ENCODE measurements around the gene GGCT.
"Not testable (repeated sequence)": the region's sequence is repeated elsewhere in the genome, so short reads cannot be mapped to it uniquely, and the experiment has no call there.

GGCT gene

GRCh38 chr7:30519122-30519521 lies 14.5 kb upstream of the GGCT start:
- Histone ChIP-seq H3K36me3 (ENCODE audit: control insufficient read depth, insufficient read depth, low read length) (no peaks in the 10 kb centered on the region), H3K4me3 (ENCODE audit: low read length) (no peak overlapping the region), H3K9me3 (ENCODE audit: control insufficient read depth, insufficient read depth, low read length) (no peaks in the 10 kb centered on the region), H3K27me3 (ENCODE audit: control insufficient read depth, insufficient read depth, low read length) (no peaks in the 10 kb centered on the region), H3K27ac (ENCODE audit: low read length) (no peak overlapping the region), H3K4me1 (ENCODE audit: control insufficient read depth, insufficient read depth, low read length) (no peaks in the 10 kb centered on the region)
- no peak for DNase-seq (ENCODE audit: low read depth, low spot score)
- no CpG with 5 or more reads among the region's 3 CpGs for WGBS (ENCODE audit: insufficient coverage, insufficient read length)

- Histone ChIP-seq H3K4me1 (ENCODE audit: control insufficient read depth, insufficient read depth, low read length) (no peaks in the 10 kb centered on the region), H3K4me3 (ENCODE audit: low read length) (no peak overlapping the region), H3K9me3 (ENCODE audit: control insufficient read depth, insufficient read depth, low read length) (no peaks in the 10 kb centered on the region), H3K27me3 (ENCODE audit: control insufficient read depth, insufficient read depth, low read length) (no peaks in the 10 kb centered on the region; the same call in 1 of the 2 replicates), H3K27ac (ENCODE audit: low read length) (no peak overlapping the region), H3K36me3 (ENCODE audit: control insufficient read depth, insufficient read depth, low read length) (no peaks in the 10 kb centered on the region)
- DNase-seq (ENCODE audit: low read depth, low spot score): no peak
- WGBS (ENCODE audit: insufficient coverage, insufficient read length): no CpG with 5 or more reads among the region's 2 CpGs
Observed at GRCh38 chr7:30515761-30516160, 11.1 kb upstream of the GGCT start.

GRCh38 chr7:30514776-30515175 lies 10.1 kb upstream of the GGCT start:
- no CpG with 5 or more reads among the region's 1 CpG for WGBS (ENCODE audit: insufficient coverage, insufficient read length)
- H3K4me3 ChIP-seq (ENCODE audit: low read length): no peak overlapping the region
- DNase-seq (ENCODE audit: low read depth, low spot score): no peak
- H3K27me3 ChIP-seq (ENCODE audit: control insufficient read depth, insufficient read depth, low read length): no peaks in the 10 kb centered on the region; the same call in 1 of the 2 replicates
- H3K4me1 ChIP-seq (ENCODE audit: control insufficient read depth, insufficient read depth, low read length): no peaks in the 10 kb centered on the region
- H3K9me3 ChIP-seq (ENCODE audit: control insufficient read depth, insufficient read depth, low read length): no peaks in the 10 kb centered on the region
- no peaks in the 10 kb centered on the region for H3K36me3 ChIP-seq (ENCODE audit: control insufficient read depth, insufficient read depth, low read length)
- no peak overlapping the region for H3K27ac ChIP-seq (ENCODE audit: low read length)

- Histone ChIP-seq H3K4me1 (ENCODE audit: control insufficient read depth, insufficient read depth, low read length) (no peaks in the 10 kb centered on the region), H3K9me3 (ENCODE audit: control insufficient read depth, insufficient read depth, low read length) (no peaks in the 10 kb centered on the region), H3K27ac (ENCODE audit: low read length) (no peak overlapping the region), H3K36me3 (ENCODE audit: control insufficient read depth, insufficient read depth, low read length) (no peaks in the 10 kb centered on the region), H3K4me3 (ENCODE audit: low read length) (no peak overlapping the region), H3K27me3 (ENCODE audit: control insufficient read depth, insufficient read depth, low read length) (no peaks in the 10 kb centered on the region; the same call in 1 of the 2 replicates)
- WGBS (ENCODE audit: insufficient coverage, insufficient read length): no CpG with 5 or more reads among the region's 3 CpGs
- DNase-seq (ENCODE audit: low read depth, low spot score): no peak
Observed at GRCh38 chr7:30514177-30514576, 9.5 kb upstream of the GGCT start.

GRCh38 chr7:30513762-30514161 lies 9.1 kb upstream of the GGCT start:
- no peak overlapping the region for H3K27ac ChIP-seq (ENCODE audit: low read length)
- H3K9me3 ChIP-seq (ENCODE audit: control insufficient read depth, insufficient read depth, low read length): no peaks in the 10 kb centered on the region
- no CpG with 5 or more reads among the region's 2 CpGs for WGBS (ENCODE audit: insufficient coverage, insufficient read length)
- H3K27me3 ChIP-seq (ENCODE audit: control insufficient read depth, insufficient read depth, low read length): no peaks in the 10 kb centered on the region; the same call in 1 of the 2 replicates
- no peak for DNase-seq (ENCODE audit: low read depth, low spot score)
- H3K4me1 ChIP-seq (ENCODE audit: control insufficient read depth, insufficient read depth, low read length): no peaks in the 10 kb centered on the region
- no peak overlapping the region for H3K4me3 ChIP-seq (ENCODE audit: low read length)
- no peaks in the 10 kb centered on the region for H3K36me3 ChIP-seq (ENCODE audit: control insufficient read depth, insufficient read depth, low read length)

- no peak for DNase-seq (ENCODE audit: low read depth, low spot score)
- no peaks in the 10 kb centered on the region for H3K36me3 ChIP-seq (ENCODE audit: control insufficient read depth, insufficient read depth, low read length)
- H3K27ac ChIP-seq (ENCODE audit: low read length): no peak overlapping the region
- no peaks in the 10 kb centered on the region for H3K4me1 ChIP-seq (ENCODE audit: control insufficient read depth, insufficient read depth, low read length)
- no peaks in the 10 kb centered on the region; the same call in 1 of the 2 replicates for H3K27me3 ChIP-seq (ENCODE audit: control insufficient read depth, insufficient read depth, low read length)
- no peaks in the 10 kb centered on the region for H3K9me3 ChIP-seq (ENCODE audit: control insufficient read depth, insufficient read depth, low read length)
- WGBS (ENCODE audit: insufficient coverage, insufficient read length): no CpG with 5 or more reads among the region's 1 CpG
- no peak overlapping the region for H3K4me3 ChIP-seq (ENCODE audit: low read length)
Observed at GRCh38 chr7:30511973-30512662, 7.5 kb upstream of the GGCT start.

GRCh38 chr7:30511494-30511893 lies 6.9 kb upstream of the GGCT start:
- H3K4me3 ChIP-seq (ENCODE audit: low read length): no peak overlapping the region
- no peak overlapping the region for H3K27ac ChIP-seq (ENCODE audit: low read length)
- no peaks in the 10 kb centered on the region for H3K36me3 ChIP-seq (ENCODE audit: control insufficient read depth, insufficient read depth, low read length)
- DNase-seq (ENCODE audit: low read depth, low spot score): no peak
- H3K27me3 ChIP-seq (ENCODE audit: control insufficient read depth, insufficient read depth, low read length): no peaks in the 10 kb centered on the region; the same call in 1 of the 2 replicates
- H3K4me1 ChIP-seq (ENCODE audit: control insufficient read depth, insufficient read depth, low read length): no peaks in the 10 kb centered on the region
- WGBS (ENCODE audit: insufficient coverage, insufficient read length): no CpG with 5 or more reads among the region's 2 CpGs
- H3K9me3 ChIP-seq (ENCODE audit: control insufficient read depth, insufficient read depth, low read length): no peaks in the 10 kb centered on the region

GRCh38 chr7:30510124-30511075 lies 5.8 kb upstream of the GGCT start:
- DNase-seq (ENCODE audit: low read depth, low spot score): no peak
- Histone ChIP-seq H3K4me1 (ENCODE audit: control insufficient read depth, insufficient read depth, low read length) (no peaks in the 10 kb centered on the region), H3K36me3 (ENCODE audit: control insufficient read depth, insufficient read depth, low read length) (no peaks in the 10 kb centered on the region), H3K9me3 (ENCODE audit: control insufficient read depth, insufficient read depth, low read length) (no peaks in the 10 kb centered on the region), H3K27ac (ENCODE audit: low read length) (no peak overlapping the region), H3K27me3 (ENCODE audit: control insufficient read depth, insufficient read depth, low read length) (no peaks in the 10 kb centered on the region; the same call in 1 of the 2 replicates), H3K4me3 (ENCODE audit: low read length) (no peak overlapping the region)
- no CpG with 5 or more reads among the region's 4 CpGs for WGBS (ENCODE audit: insufficient coverage, insufficient read length)

- no CpG with 5 or more reads among the region's 9 CpGs for WGBS (ENCODE audit: insufficient coverage, insufficient read length)
- H3K4me3 ChIP-seq (ENCODE audit: low read length); H3K27ac ChIP-seq (ENCODE audit: low read length): not testable (repeated sequence)
Observed at GRCh38 chr7:30509171-30509857, 4.7 kb upstream of the GGCT start.

GRCh38 chr7:30507346-30507900 lies 2.8 kb upstream of the GGCT start:
- H3K9me3 ChIP-seq (ENCODE audit: control insufficient read depth, insufficient read depth, low read length); H3K4me3 ChIP-seq (ENCODE audit: low read length): not testable (repeated sequence)
- no CpG with 5 or more reads among the region's 9 CpGs for WGBS (ENCODE audit: insufficient coverage, insufficient read length)

More at GRCh38 chr7:30509171-30509857, 4.7 kb upstream of the GGCT start:
- H3K27me3 ChIP-seq (ENCODE audit: control insufficient read depth, insufficient read depth, low read length); H3K9me3 ChIP-seq (ENCODE audit: control insufficient read depth, insufficient read depth, low read length); H3K4me1 ChIP-seq (ENCODE audit: control insufficient read depth, insufficient read depth, low read length); H3K36me3 ChIP-seq (ENCODE audit: control insufficient read depth, insufficient read depth, low read length); DNase-seq (ENCODE audit: low read depth, low spot score): not testable (repeated sequence)

More at GRCh38 chr7:30507346-30507900, 2.8 kb upstream of the GGCT start:
- DNase-seq (ENCODE audit: low read depth, low spot score); H3K27ac ChIP-seq (ENCODE audit: low read length); H3K27me3 ChIP-seq (ENCODE audit: control insufficient read depth, insufficient read depth, low read length); H3K4me1 ChIP-seq (ENCODE audit: control insufficient read depth, insufficient read depth, low read length); H3K36me3 ChIP-seq (ENCODE audit: control insufficient read depth, insufficient read depth, low read length): not testable (repeated sequence)

Data from iPS DF 6.9 (cell line).